Suprapubic skin (tissue), 3 donors: ENCODE measurements around the gene CHDH.

ENCODE experiments used
- POLR2AphosphoS5 ChIP-seq, 3 donors: sonication (generic); formaldehyde crosslinking; IDR thresholded peaks; one replicate each; pipeline ENCODE4 v1.6.1; 2017; ENCODE audit warnings: antibody characterized with exemption in 3 of 3
- TF ChIP-seq, protein P1 (sequence below), 2 donors: fragments of 200-600 bp in 1 of 2; fragments of 450-650 bp in 1 of 2; sonication (generic) in 1 of 2; IDR thresholded peaks; one replicate each; pipeline ENCODE4 v1.5.1; 2016 to 2019; ENCODE audit warnings: antibody characterized with exemption in 2 of 2, mild to moderate bottlenecking in 1 of 2, moderate library complexity in 1 of 2

DNA sequence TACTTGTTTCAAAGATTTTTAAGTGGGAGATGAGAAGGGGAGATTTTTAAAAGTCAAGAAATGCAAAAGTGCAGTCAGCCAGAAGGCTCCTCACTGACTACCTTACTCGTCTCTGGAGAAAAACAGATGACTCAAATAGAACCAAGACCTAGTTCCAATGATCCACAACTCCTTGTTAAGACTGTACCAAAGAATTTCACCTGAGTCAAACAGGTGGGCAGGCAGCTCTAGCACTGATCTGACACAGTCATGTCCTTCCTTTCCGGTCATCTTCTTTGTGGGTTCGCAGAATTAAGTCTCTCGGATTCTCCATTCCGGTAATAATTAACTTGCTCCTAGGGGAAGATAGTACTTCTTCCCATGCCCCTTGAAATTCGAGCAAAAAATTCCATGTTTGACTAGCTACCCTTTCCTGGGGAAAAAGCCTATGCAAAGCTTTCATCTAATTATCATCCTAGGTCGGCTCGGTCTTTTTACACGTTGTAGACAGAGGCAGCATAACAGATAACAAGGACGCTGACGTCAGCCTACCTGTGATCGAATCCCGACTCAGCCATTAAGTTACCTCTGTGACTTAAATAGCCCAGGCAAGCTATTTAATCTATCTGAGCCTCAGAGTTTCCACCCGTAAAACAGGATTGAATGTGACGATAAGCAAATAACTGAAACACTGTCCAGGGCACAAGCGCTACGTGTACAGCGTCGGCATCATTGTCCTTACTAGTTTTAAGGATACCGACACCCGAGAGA, 44.7 kb upstream of the CHDH start:
- TF ChIP-seq POLR2AphosphoS5 (IDR thresholded peaks at IDR 0.05), result no peak
- TF ChIP-seq, protein P1, sequence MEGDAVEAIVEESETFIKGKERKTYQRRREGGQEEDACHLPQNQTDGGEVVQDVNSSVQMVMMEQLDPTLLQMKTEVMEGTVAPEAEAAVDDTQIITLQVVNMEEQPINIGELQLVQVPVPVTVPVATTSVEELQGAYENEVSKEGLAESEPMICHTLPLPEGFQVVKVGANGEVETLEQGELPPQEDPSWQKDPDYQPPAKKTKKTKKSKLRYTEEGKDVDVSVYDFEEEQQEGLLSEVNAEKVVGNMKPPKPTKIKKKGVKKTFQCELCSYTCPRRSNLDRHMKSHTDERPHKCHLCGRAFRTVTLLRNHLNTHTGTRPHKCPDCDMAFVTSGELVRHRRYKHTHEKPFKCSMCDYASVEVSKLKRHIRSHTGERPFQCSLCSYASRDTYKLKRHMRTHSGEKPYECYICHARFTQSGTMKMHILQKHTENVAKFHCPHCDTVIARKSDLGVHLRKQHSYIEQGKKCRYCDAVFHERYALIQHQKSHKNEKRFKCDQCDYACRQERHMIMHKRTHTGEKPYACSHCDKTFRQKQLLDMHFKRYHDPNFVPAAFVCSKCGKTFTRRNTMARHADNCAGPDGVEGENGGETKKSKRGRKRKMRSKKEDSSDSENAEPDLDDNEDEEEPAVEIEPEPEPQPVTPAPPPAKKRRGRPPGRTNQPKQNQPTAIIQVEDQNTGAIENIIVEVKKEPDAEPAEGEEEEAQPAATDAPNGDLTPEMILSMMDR (IDR thresholded peaks at IDR 0.05), result no peak
